Measurements from ENCODE around the gene SHROOM3. TPM values are rescaled to one million over a fixed set of nuclear protein-coding genes. Genes with fewer than 3 reads are reported as not detected.

Gene SHROOM3
- total RNA-seq, 4 donors from 2014 or later, result 52.0 to 444 (median 364) TPM

GRCh38 chr4:76498550-76498949, 63.5 kb downstream of the SHROOM3 start:
- Histone ChIP-seq H3K27me3 (no peaks in the 10 kb centered on the region), H3K27ac (no peak overlapping the region), H3K4me1 (no peaks in the 10 kb centered on the region), H3K36me3 (no peaks in the 10 kb centered on the region), H3K4me3 (no peak overlapping the region), H3K9me3 (no peaks in the 10 kb centered on the region)
- no peak for DNase-seq
- no peak for TF ChIP-seq POLR2A (IDR thresholded peaks at IDR 0.05)
- TF ChIP-seq CTCF (IDR thresholded peaks at IDR 0.05), result no peak

- no peak for TF ChIP-seq CTCF (IDR thresholded peaks at IDR 0.05)
- TF ChIP-seq POLR2A (IDR thresholded peaks at IDR 0.05), result no peak
- DNase-seq, result peak in 2 of 3 donors; percentile 36 to 52
- Histone ChIP-seq H3K27ac (no peak overlapping the region), H3K4me1 (no peaks in the 10 kb centered on the region), H3K27me3 (no peaks in the 10 kb centered on the region), H3K36me3 (no peaks in the 10 kb centered on the region), H3K9me3 (no peaks in the 10 kb centered on the region), H3K4me3 (no peak overlapping the region)
Measured at GRCh38 chr4:76499461-76499860, 64.4 kb downstream of the SHROOM3 start.

DNA sequence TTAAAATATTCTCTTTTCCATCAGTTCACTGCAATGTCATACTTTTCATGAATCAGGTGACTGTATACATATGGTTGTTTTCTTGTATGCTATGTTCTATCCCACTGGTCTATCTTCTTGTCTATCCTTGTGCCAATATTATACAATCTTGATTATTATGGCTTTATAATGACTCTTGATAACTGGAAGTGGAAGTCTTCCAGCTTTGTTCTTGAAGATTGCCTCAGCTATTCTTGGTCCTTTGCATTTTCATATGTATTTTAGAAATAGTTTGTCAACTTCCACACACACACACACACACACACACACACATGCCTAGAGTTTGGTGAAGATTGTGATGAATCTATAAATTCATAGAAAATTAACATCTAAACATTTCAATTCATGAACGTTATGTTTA, 67.9 kb downstream of the SHROOM3 start:
- DNase-seq, result no peak
- Histone ChIP-seq H3K4me3 (no peak overlapping the region), H3K9me3 (no peaks in the 10 kb centered on the region), H3K4me1 (no peaks in the 10 kb centered on the region), H3K36me3 (no peaks in the 10 kb centered on the region), H3K27me3 (no peaks in the 10 kb centered on the region), H3K27ac (no peak overlapping the region)
- TF ChIP-seq CTCF (IDR thresholded peaks at IDR 0.05) (no peak), POLR2A (IDR thresholded peaks at IDR 0.05) (no peak)

- Histone ChIP-seq H3K27ac (no peak overlapping the region), H3K9me3 (no peaks in the 10 kb centered on the region), H3K36me3 (no peaks in the 10 kb centered on the region), H3K27me3 (no peaks in the 10 kb centered on the region), H3K4me1 (no peaks in the 10 kb centered on the region), H3K4me3 (no peak overlapping the region)
- no peak for DNase-seq
- TF ChIP-seq POLR2A (IDR thresholded peaks at IDR 0.05) (no peak), CTCF (IDR thresholded peaks at IDR 0.05) (peak in 5 of 6 experiments; percentile 27 to 81 (median 73))
Measured at GRCh38 chr4:76504613-76505465, 69.8 kb downstream of the SHROOM3 start.

- TF ChIP-seq POLR2A (IDR thresholded peaks at IDR 0.05) (no peak), CTCF (IDR thresholded peaks at IDR 0.05) (no peak)
- Histone ChIP-seq H3K36me3 (no peaks in the 10 kb centered on the region), H3K4me3 (no peak overlapping the region), H3K27me3 (no peaks in the 10 kb centered on the region), H3K27ac (peak overlapping the region in 1 of 4 donors; percentile 34), H3K9me3 (no peaks in the 10 kb centered on the region), H3K4me1 (peaks cover 0 to 10% (median 0%) of the 10 kb centered on the region in 4 donors)
- DNase-seq, result no peak
Measured at GRCh38 chr4:76511947-76512346, 76.9 kb downstream of the SHROOM3 start.

All from Peyer's patch (tissue), 4 donors.